DND-41 (cell line): ENCODE measurements around the gene RHPN2.

Experiments
- EZH2 ChIP-seq: IDR thresholded peaks from 3 replicates; pipeline ENCODE4 v1.6.1; 2012; ENCODE audit warnings: borderline replicate concordance, low read depth, mild to moderate bottlenecking, moderate library complexity, low read length, inconsistent platforms; ENCODE audit not compliant: severe bottlenecking
- TF ChIP-seq, protein P1 (sequence below): IDR thresholded peaks from 2 replicates; pipeline ENCODE4 v1.5.1; 2012; ENCODE audit warnings: borderline replicate concordance, low read length, moderate library complexity, mild to moderate bottlenecking; ENCODE audit not compliant: poor library complexity, severe bottlenecking; ENCODE audit errors: extremely low read depth

DNA sequence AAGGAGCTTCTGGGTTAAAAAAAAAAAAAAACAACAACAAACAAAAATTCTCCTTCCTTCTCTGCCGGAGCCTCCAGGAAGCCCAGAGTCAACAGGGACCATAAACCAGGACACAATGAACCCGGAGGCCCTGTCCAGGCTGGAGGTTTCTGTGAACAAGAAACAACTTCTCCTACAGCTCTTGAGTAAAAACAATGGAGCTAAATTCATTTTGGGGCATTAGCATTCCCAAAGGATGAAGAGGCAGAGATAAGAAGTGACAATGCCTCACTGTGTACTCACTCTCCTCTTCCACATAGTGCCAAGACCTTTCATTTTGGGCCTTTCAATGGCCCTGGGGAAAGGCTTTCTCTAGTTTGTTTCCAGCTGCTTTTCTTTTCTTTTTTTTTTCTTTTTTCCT lies 9.0 kb downstream of the RHPN2 start:
- no peak for TF ChIP-seq EZH2
- TF ChIP-seq, protein P1, sequence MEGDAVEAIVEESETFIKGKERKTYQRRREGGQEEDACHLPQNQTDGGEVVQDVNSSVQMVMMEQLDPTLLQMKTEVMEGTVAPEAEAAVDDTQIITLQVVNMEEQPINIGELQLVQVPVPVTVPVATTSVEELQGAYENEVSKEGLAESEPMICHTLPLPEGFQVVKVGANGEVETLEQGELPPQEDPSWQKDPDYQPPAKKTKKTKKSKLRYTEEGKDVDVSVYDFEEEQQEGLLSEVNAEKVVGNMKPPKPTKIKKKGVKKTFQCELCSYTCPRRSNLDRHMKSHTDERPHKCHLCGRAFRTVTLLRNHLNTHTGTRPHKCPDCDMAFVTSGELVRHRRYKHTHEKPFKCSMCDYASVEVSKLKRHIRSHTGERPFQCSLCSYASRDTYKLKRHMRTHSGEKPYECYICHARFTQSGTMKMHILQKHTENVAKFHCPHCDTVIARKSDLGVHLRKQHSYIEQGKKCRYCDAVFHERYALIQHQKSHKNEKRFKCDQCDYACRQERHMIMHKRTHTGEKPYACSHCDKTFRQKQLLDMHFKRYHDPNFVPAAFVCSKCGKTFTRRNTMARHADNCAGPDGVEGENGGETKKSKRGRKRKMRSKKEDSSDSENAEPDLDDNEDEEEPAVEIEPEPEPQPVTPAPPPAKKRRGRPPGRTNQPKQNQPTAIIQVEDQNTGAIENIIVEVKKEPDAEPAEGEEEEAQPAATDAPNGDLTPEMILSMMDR = no peak
